Activated CD4-positive, alpha-beta T cell treated with anti-CD3 and anti-CD28 coated beads, Interleukin-2, amount 10 ng/mL, durations not matched to agents 24 days and 14 days (primary cell): Measurements from ENCODE around the gene ITGA1. TPM values are rescaled to one million over a fixed set of nuclear protein-coding genes. Genes with fewer than 3 reads are reported as not detected.

Source experiments
- DNase-seq: peaks from one replicate; pipeline ENCODE4 v3.0.0; 2022
- H3K27ac Mint-ChIP-seq: one replicate; pipeline ENCODE4 v1.8.0; 2022; ENCODE audit warnings: mild to moderate bottlenecking, mixed read lengths
- H3K27me3 Mint-ChIP-seq: one replicate; pipeline ENCODE4 v1.8.0; 2022; ENCODE audit warnings: mixed read lengths
- H3K36me3 Mint-ChIP-seq: one replicate; pipeline ENCODE4 v1.8.0; 2022; ENCODE audit warnings: low read depth, mild to moderate bottlenecking, mixed read lengths
- H3K4me1 Mint-ChIP-seq: one replicate; pipeline ENCODE4 v1.8.0; 2021; ENCODE audit warnings: mixed read lengths
- H3K4me3 Mint-ChIP-seq: one replicate; pipeline ENCODE4 v1.8.0; 2022; ENCODE audit warnings: mild to moderate bottlenecking, moderate library complexity, mixed read lengths
- H3K9me3 Mint-ChIP-seq: one replicate; pipeline ENCODE4 v1.8.0; 2021; ENCODE audit warnings: mixed read lengths
- intact Hi-C: fragments of 100-400 bp; cut with micrococcal nuclease; formaldehyde crosslinking; loops from one replicate; pipeline ENCODE4 v1.15.1; 2023
- total RNA-seq: library from RNA; stranded (reverse); gene quantifications from 2 replicates; pipeline ENCODE4 v1.2.3, GENCODE V29; 2022

The ITGA1 gene
- total RNA-seq, 1 donor from 2014 or later = 1.6 TPM

- H3K27me3 Mint-ChIP-seq = peaks cover 15% of the 10 kb centered on the region
- intact Hi-C loops = no loop called here
- peaks cover 8% of the 10 kb centered on the region for H3K9me3 Mint-ChIP-seq
- no peaks in the 10 kb centered on the region for H3K4me1 Mint-ChIP-seq
- no peak overlapping the region for H3K4me3 Mint-ChIP-seq
- H3K27ac Mint-ChIP-seq = no peak overlapping the region
- no peaks in the 10 kb centered on the region for H3K36me3 Mint-ChIP-seq
- no peak for DNase-seq
These were observed 92.8 kb downstream of the ITGA1 start for GRCh38 chr5:52880541-52880940.

- intact Hi-C loops = no loop called here
- Mint-ChIP-seq H3K4me1 (no peaks in the 10 kb centered on the region), H3K4me3 (no peak overlapping the region), H3K27ac (no peak overlapping the region), H3K36me3 (no peaks in the 10 kb centered on the region), H3K27me3 (peaks cover 14% of the 10 kb centered on the region), H3K9me3 (peaks cover 8% of the 10 kb centered on the region)
- no peak for DNase-seq
These were observed 93.8 kb downstream of the ITGA1 start for GRCh38 chr5:52881468-52881867.

GRCh38 chr5:52883110-52883509 lies 95.4 kb downstream of the ITGA1 start:
- H3K9me3 Mint-ChIP-seq = peaks cover 5% of the 10 kb centered on the region
- no peak overlapping the region for H3K4me3 Mint-ChIP-seq
- no peaks in the 10 kb centered on the region for H3K36me3 Mint-ChIP-seq
- no peak overlapping the region for H3K27ac Mint-ChIP-seq
- no peaks in the 10 kb centered on the region for H3K4me1 Mint-ChIP-seq
- intact Hi-C loops = no loop called here
- no peak for DNase-seq
- H3K27me3 Mint-ChIP-seq = peaks cover 9% of the 10 kb centered on the region

GRCh38 chr5:52884453-52884852 lies 96.7 kb downstream of the ITGA1 start:
- DNase-seq = no peak
- no peaks in the 10 kb centered on the region for H3K4me1 Mint-ChIP-seq
- intact Hi-C loops = no loop called here
- H3K36me3 Mint-ChIP-seq = no peaks in the 10 kb centered on the region
- H3K9me3 Mint-ChIP-seq = no peaks in the 10 kb centered on the region
- H3K27ac Mint-ChIP-seq = no peak overlapping the region
- H3K4me3 Mint-ChIP-seq = no peak overlapping the region
- H3K27me3 Mint-ChIP-seq = peaks cover 6% of the 10 kb centered on the region

- Mint-ChIP-seq H3K27ac (no peak overlapping the region), H3K36me3 (no peaks in the 10 kb centered on the region), H3K9me3 (no peaks in the 10 kb centered on the region), H3K27me3 (peaks cover 6% of the 10 kb centered on the region), H3K4me3 (no peak overlapping the region), H3K4me1 (no peaks in the 10 kb centered on the region)
- intact Hi-C loops = no loop called here
- no peak for DNase-seq
These were observed 97.9 kb downstream of the ITGA1 start for GRCh38 chr5:52885614-52886013.

GRCh38 chr5:52886206-52886605 lies 98.5 kb downstream of the ITGA1 start:
- no peaks in the 10 kb centered on the region for H3K36me3 Mint-ChIP-seq
- H3K9me3 Mint-ChIP-seq = no peaks in the 10 kb centered on the region
- no peaks in the 10 kb centered on the region for H3K4me1 Mint-ChIP-seq
- intact Hi-C loops = no loop called here
- H3K4me3 Mint-ChIP-seq = no peak overlapping the region
- no peak for DNase-seq
- peaks cover 6% of the 10 kb centered on the region for H3K27me3 Mint-ChIP-seq
- H3K27ac Mint-ChIP-seq = no peak overlapping the region

GRCh38 chr5:52887066-52887465 lies 99.3 kb downstream of the ITGA1 start:
- H3K27me3 Mint-ChIP-seq = peaks cover 6% of the 10 kb centered on the region
- no peak overlapping the region for H3K27ac Mint-ChIP-seq
- no peaks in the 10 kb centered on the region for H3K9me3 Mint-ChIP-seq
- no peaks in the 10 kb centered on the region for H3K36me3 Mint-ChIP-seq
- no peak overlapping the region for H3K4me3 Mint-ChIP-seq
- no peaks in the 10 kb centered on the region for H3K4me1 Mint-ChIP-seq
- intact Hi-C loops = no loop called here
- no peak for DNase-seq

- intact Hi-C loops = no loop called here
- H3K4me1 Mint-ChIP-seq = no peaks in the 10 kb centered on the region
- DNase-seq = no peak
- no peaks in the 10 kb centered on the region for H3K36me3 Mint-ChIP-seq
- no peaks in the 10 kb centered on the region for H3K9me3 Mint-ChIP-seq
- H3K27me3 Mint-ChIP-seq = peaks cover 4% of the 10 kb centered on the region
- no peak overlapping the region for H3K4me3 Mint-ChIP-seq
- H3K27ac Mint-ChIP-seq = no peak overlapping the region
These were observed 100.6 kb downstream of the ITGA1 start for GRCh38 chr5:52888363-52888762.

GRCh38 chr5:52892242-52892878 lies 104.6 kb downstream of the ITGA1 start:
- Mint-ChIP-seq H3K4me3 (no peak overlapping the region), H3K9me3 (no peaks in the 10 kb centered on the region), H3K36me3 (no peaks in the 10 kb centered on the region), H3K4me1 (no peaks in the 10 kb centered on the region), H3K27me3 (peaks cover 8% of the 10 kb centered on the region), H3K27ac (no peak overlapping the region)
- intact Hi-C loops = no loop called here
- no peak for DNase-seq

GRCh38 chr5:52893105-52893504 lies 105.4 kb downstream of the ITGA1 start:
- Mint-ChIP-seq H3K9me3 (no peaks in the 10 kb centered on the region), H3K4me3 (no peak overlapping the region), H3K27me3 (peaks cover 4% of the 10 kb centered on the region), H3K27ac (no peak overlapping the region), H3K36me3 (no peaks in the 10 kb centered on the region), H3K4me1 (no peaks in the 10 kb centered on the region)
- intact Hi-C loops = no loop called here
- DNase-seq = no peak

GRCh38 chr5:52893863-52894262 lies 106.1 kb downstream of the ITGA1 start:
- Mint-ChIP-seq H3K27ac (no peak overlapping the region), H3K36me3 (no peaks in the 10 kb centered on the region), H3K4me1 (no peaks in the 10 kb centered on the region), H3K9me3 (no peaks in the 10 kb centered on the region), H3K4me3 (no peak overlapping the region), H3K27me3 (peaks cover 4% of the 10 kb centered on the region)
- no peak for DNase-seq
- intact Hi-C loops = no loop called here

- H3K4me1 Mint-ChIP-seq = no peaks in the 10 kb centered on the region
- peaks cover 4% of the 10 kb centered on the region for H3K27me3 Mint-ChIP-seq
- no peaks in the 10 kb centered on the region for H3K36me3 Mint-ChIP-seq
- no peak overlapping the region for H3K4me3 Mint-ChIP-seq
- DNase-seq = no peak
- no peaks in the 10 kb centered on the region for H3K9me3 Mint-ChIP-seq
- H3K27ac Mint-ChIP-seq = no peak overlapping the region
- intact Hi-C loops = no loop called here
These were observed 106.7 kb downstream of the ITGA1 start for GRCh38 chr5:52894451-52894850.

GRCh38 chr5:52895075-52895474 lies 107.4 kb downstream of the ITGA1 start:
- H3K36me3 Mint-ChIP-seq = no peaks in the 10 kb centered on the region
- H3K27ac Mint-ChIP-seq = no peak overlapping the region
- no peaks in the 10 kb centered on the region for H3K4me1 Mint-ChIP-seq
- DNase-seq = no peak
- peaks cover 4% of the 10 kb centered on the region for H3K27me3 Mint-ChIP-seq
- no peaks in the 10 kb centered on the region for H3K9me3 Mint-ChIP-seq
- H3K4me3 Mint-ChIP-seq = no peak overlapping the region
- intact Hi-C loops = no loop called here

GRCh38 chr5:52895572-52896413 lies 108.1 kb downstream of the ITGA1 start:
- Mint-ChIP-seq H3K27me3 (peaks cover 4% of the 10 kb centered on the region), H3K27ac (no peak overlapping the region), H3K36me3 (no peaks in the 10 kb centered on the region), H3K4me1 (no peaks in the 10 kb centered on the region), H3K4me3 (no peak overlapping the region), H3K9me3 (peaks cover under 1% of the 10 kb centered on the region)
- intact Hi-C loops = no loop called here
- DNase-seq = no peak
